ENCODE data around the gene CDH24. TPM values are rescaled to one million over a fixed set of nuclear protein-coding genes. Genes with fewer than 3 reads are reported as not detected.

The CDH24 gene
- total and polyA plus RNA-seq, 9 of the 15 experiments (the other 6 are each of a cell fraction or from before 2014, with no cell fraction given): 0.04 to 16.2 (median 4.9) TPM

DNA sequence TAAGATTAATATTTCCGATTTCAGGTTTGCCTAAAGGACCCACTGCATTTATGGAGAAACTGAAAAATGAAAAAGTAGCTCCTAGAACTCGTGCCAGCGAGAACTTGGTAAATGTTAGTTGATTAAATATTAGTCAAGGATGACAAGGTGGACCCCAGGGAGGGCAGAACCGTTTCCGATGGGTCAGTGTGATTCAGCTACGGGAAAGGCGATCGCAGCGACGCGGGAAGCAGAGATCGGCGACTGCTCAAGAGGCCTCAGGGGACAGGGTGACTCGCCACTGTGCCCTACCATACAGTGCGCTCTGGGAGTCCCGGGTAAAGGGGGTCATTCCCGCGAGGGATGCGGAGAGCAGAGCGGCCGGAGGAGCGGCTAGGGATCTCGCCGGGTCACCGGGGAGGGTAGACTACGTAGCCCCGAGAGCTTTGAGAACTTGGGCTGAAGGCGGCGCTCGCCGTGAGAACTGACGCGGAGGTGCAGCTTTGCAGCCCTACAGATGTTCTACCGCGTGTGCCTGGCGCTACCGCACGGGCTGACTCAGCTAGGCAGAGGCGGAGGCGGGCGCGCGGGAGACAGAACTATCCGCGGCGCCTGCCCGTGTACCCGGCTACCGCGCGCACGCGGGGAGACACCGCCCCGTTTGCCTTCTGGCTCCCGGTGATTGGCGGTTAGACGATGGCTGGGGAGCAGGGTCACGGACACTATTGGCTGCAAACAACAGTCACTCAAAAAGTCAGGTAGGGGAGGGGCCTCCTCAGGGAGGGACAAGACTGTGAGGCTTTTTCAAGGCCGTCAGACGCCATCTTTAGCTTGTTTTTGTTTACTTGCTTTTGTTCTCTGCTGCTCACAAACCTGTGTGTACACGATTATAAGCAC, 50.5 kb downstream of the CDH24 start (continued):
- TF ChIP-seq, protein P1, sequence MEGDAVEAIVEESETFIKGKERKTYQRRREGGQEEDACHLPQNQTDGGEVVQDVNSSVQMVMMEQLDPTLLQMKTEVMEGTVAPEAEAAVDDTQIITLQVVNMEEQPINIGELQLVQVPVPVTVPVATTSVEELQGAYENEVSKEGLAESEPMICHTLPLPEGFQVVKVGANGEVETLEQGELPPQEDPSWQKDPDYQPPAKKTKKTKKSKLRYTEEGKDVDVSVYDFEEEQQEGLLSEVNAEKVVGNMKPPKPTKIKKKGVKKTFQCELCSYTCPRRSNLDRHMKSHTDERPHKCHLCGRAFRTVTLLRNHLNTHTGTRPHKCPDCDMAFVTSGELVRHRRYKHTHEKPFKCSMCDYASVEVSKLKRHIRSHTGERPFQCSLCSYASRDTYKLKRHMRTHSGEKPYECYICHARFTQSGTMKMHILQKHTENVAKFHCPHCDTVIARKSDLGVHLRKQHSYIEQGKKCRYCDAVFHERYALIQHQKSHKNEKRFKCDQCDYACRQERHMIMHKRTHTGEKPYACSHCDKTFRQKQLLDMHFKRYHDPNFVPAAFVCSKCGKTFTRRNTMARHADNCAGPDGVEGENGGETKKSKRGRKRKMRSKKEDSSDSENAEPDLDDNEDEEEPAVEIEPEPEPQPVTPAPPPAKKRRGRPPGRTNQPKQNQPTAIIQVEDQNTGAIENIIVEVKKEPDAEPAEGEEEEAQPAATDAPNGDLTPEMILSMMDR (IDR thresholded peaks at IDR 0.05 in 2 of 3, conservative IDR thresholded peaks at IDR 0.05 in 1 of 3; ENCODE audit: insufficient read depth in 2 of 3, low read depth in 1 of 3, low read length in 3 of 3): peak; percentile 38 to 49 (median 45); a peak in 5 of 6 replicates
- TF ChIP-seq, protein P2, sequence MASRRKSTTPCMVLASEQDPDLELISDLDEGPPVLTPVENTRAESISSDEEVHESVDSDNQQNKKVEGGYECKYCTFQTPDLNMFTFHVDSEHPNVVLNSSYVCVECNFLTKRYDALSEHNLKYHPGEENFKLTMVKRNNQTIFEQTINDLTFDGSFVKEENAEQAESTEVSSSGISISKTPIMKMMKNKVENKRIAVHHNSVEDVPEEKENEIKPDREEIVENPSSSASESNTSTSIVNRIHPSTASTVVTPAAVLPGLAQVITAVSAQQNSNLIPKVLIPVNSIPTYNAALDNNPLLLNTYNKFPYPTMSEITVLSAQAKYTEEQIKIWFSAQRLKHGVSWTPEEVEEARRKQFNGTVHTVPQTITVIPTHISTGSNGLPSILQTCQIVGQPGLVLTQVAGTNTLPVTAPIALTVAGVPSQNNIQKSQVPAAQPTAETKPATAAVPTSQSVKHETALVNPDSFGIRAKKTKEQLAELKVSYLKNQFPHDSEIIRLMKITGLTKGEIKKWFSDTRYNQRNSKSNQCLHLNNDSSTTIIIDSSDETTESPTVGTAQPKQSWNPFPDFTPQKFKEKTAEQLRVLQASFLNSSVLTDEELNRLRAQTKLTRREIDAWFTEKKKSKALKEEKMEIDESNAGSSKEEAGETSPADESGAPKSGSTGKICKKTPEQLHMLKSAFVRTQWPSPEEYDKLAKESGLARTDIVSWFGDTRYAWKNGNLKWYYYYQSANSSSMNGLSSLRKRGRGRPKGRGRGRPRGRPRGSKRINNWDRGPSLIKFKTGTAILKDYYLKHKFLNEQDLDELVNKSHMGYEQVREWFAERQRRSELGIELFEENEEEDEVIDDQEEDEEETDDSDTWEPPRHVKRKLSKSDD (conservative IDR thresholded peaks at IDR 0.05; ENCODE audit: low read length): 0 out of 2 replicates have a peak, but pooled peaks have one; percentile 19
- TF ChIP-seq NCOA2 (IDR thresholded peaks at IDR 0.05; ENCODE audit: partially characterized antibody in 2 of 2) (no peak), CBFA2T3 (IDR thresholded peaks at IDR 0.05) (peak; percentile 50; the same call in 1 of the 2 replicates), ZC3H11A (IDR thresholded peaks at IDR 0.05; ENCODE audit: low read depth, low read length) (no peak), CBX1 (IDR thresholded peaks at IDR 0.05; ENCODE audit: low read depth) (peak; percentile 58; the same call in 1 of the 2 replicates), NFE2 (IDR thresholded peaks at IDR 0.05; ENCODE audit: low read depth) (peak; percentile 77), HNRNPL (IDR thresholded peaks at IDR 0.05; ENCODE audit: low read depth, low read length) (peak; percentile 58; the same call in 1 of the 2 replicates), NFYB (IDR thresholded peaks at IDR 0.05; ENCODE audit: extremely low read depth, insufficient read length) (peak; percentile 89), ZNF316 (IDR thresholded peaks at IDR 0.05) (peak; percentile 74)
- TF ChIP-seq, protein P3, sequence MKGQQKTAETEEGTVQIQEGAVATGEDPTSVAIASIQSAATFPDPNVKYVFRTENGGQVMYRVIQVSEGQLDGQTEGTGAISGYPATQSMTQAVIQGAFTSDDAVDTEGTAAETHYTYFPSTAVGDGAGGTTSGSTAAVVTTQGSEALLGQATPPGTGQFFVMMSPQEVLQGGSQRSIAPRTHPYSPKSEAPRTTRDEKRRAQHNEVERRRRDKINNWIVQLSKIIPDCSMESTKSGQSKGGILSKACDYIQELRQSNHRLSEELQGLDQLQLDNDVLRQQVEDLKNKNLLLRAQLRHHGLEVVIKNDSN (CRISPR knock-in tag; IDR thresholded peaks at IDR 0.05): peak; percentile 43; the same call in 1 of the 2 replicates
- TF ChIP-seq, protein P4, sequence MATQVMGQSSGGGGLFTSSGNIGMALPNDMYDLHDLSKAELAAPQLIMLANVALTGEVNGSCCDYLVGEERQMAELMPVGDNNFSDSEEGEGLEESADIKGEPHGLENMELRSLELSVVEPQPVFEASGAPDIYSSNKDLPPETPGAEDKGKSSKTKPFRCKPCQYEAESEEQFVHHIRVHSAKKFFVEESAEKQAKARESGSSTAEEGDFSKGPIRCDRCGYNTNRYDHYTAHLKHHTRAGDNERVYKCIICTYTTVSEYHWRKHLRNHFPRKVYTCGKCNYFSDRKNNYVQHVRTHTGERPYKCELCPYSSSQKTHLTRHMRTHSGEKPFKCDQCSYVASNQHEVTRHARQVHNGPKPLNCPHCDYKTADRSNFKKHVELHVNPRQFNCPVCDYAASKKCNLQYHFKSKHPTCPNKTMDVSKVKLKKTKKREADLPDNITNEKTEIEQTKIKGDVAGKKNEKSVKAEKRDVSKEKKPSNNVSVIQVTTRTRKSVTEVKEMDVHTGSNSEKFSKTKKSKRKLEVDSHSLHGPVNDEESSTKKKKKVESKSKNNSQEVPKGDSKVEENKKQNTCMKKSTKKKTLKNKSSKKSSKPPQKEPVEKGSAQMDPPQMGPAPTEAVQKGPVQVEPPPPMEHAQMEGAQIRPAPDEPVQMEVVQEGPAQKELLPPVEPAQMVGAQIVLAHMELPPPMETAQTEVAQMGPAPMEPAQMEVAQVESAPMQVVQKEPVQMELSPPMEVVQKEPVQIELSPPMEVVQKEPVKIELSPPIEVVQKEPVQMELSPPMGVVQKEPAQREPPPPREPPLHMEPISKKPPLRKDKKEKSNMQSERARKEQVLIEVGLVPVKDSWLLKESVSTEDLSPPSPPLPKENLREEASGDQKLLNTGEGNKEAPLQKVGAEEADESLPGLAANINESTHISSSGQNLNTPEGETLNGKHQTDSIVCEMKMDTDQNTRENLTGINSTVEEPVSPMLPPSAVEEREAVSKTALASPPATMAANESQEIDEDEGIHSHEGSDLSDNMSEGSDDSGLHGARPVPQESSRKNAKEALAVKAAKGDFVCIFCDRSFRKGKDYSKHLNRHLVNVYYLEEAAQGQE (IDR thresholded peaks at IDR 0.05; ENCODE audit: borderline replicate concordance): no peak
- TF ChIP-seq, protein P4 (CRISPR knock-in tag; IDR thresholded peaks at IDR 0.05; ENCODE audit: low read depth): 0 out of 2 replicates have a peak, but pooled peaks have one; percentile 36
